GM21717 (cell line): ENCODE data around the gene TTLL11.
"Not testable (repeated sequence)": the region's sequence is repeated elsewhere in the genome, so short reads cannot be mapped to it uniquely, and the experiment has no call there.

ENCODE experiments used
- ATAC-seq: cut with Tn5 transposase; IDR thresholded peaks from one replicate; pipeline ENCODE4 v1.9.1; 2021; ENCODE audit warnings: mild to moderate bottlenecking, moderate library complexity; ENCODE audit not compliant: unreplicated experiment

TTLL11 gene

GRCh38 chr9:122085260-122085659 lies 7.8 kb downstream of the TTLL11 start:
- ATAC-seq: no peak

DNA sequence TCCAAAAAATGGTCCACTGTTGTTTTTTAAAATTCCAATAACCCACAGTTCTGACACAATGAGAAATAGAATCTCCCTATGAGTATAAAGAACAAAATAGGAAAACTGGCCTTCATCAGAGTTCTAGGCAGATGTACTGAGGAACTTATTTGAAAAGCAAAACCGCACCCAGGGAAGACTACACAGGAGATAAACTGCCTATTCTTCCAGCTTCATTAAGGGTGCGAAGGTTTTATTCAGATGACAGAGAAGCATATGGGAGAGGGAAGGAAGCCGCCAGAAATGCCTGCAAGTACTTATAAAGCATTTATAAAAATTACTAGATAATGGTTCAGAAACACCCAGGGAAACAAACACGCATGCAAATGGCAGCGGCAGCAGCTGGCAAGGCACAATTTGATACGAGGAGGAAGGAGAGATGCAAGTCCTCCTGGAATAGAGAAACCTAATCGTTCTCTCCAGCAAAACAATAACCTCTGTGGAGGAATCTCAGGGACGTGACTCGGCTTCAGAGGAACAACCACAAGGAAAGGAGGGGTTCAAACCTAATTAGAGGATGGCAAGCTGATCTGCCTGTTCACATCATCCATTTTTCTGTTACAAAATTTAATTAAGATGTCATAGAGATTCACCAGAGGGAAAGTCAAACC lies 9.0 kb downstream of the TTLL11 start:
- ATAC-seq: no peak

DNA sequence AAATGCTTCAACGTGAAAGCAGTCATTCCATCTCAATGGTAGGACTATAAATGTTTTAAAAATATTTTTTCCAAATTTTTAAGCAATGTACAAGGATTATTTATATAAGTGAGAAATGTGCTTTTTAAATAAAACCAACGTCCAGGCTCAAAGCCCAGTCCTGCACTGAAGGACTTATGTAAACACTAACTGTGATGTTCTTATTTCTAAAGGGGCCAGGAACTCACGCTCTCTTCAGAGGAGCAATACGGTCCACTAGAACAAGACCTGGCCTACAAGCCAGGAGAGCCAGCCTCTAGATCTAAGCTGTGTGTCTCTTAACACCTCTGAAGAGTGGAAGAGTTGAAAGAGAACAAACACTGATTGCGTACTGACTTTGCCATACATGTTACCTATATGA lies 12.1 kb downstream of the TTLL11 start:
- no peak for ATAC-seq

DNA sequence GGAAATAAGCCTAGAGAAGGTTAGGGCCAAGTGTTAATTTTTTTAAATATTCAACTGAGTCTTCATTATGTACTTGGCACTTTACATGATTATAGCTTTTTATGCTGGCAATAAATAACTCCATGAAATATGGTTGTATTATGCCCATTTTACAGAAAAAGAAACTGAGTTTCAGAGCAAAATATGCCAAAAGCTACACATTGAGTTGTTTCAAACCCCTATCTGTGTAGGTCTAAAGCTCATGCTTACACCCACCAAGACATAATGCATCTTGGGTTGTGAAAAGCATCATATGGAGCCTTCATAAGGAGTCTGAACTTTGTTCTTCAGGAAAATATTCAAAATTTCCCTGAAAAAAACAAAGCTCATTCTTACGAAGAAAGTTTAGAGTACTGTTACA lies 14.6 kb downstream of the TTLL11 start:
- ATAC-seq: no peak

DNA sequence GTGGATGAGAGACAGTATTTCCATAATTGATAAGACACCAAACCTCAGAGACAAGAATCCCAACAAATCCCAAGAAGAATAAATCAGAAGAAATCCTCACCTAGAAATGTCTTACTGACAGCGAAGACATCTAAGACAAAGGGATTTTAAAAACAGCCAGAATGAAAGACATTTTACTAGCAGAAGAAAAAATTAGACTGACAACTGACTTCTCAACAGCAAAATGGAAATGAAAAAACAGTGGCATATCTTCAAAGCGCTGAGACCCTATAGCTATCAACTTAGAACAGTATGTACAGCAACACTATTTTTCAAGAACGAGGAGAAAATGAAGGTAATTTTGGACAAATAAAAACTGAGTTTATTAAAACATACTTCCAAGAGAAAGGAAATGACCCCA lies 16.3 kb downstream of the TTLL11 start:
- ATAC-seq: no peak

- no peak for ATAC-seq
Measured at GRCh38 chr9:122076117-122076516, 17.0 kb downstream of the TTLL11 start.

DNA sequence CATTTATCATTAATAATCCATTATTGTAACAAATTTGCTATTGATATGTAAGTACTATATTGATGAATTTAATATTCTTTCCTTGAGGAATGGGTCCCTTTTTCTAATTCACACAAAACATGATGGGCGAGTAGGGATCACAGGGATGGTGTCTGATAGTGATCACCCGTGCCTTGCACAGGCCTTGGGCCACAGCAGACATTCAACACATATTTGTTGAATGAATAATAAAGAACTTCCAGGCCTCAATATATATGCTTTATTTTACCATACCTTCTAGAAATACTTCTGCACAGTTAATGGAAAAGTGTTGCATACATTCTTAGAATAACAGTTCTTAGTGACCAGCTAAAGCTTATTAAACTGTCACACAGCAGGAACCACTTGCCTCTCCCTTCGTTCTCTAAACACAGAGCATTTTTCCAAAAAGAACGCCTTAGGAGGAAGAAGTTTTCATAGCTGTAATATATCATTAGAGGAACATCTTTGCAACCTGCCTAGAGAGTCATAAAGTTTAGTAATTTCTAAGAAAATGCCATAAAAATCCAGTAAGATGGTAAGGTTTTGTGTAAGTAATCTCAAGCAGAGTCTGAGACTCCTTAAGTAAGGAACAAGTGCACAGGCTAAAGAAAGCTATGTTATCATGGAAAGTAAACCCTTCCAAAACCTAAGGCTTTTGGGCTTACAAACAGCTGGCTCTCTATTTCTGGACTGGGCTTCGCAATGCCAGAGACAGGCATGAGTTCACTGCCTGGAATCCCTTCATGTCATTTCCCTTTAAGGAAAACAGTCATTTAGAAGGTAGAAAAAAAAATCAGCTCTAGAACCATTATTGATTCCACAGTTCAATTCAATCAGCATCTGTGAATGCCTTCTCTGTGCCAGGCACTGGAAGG lies 17.7 kb downstream of the TTLL11 start:
- ATAC-seq: no peak

DNA sequence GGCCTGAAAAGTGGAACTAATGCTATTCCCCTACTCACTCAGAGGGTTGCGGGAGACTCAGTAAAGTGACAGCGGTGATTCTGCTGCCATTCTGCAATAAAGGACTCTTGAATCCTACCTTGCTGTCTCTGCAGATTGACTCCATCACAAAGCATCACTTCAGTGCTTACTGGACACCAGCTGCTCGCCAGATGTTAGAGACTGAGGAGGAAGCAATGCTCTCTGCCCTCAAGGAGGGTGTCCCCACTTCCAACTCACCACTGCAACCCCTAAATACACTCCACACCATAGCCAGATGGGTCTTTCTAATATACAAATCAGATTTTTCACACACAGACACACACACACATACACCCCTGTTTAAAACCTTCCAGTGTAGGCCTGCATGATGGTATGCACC lies 21.4 kb downstream of the TTLL11 start:
- ATAC-seq: no peak

DNA sequence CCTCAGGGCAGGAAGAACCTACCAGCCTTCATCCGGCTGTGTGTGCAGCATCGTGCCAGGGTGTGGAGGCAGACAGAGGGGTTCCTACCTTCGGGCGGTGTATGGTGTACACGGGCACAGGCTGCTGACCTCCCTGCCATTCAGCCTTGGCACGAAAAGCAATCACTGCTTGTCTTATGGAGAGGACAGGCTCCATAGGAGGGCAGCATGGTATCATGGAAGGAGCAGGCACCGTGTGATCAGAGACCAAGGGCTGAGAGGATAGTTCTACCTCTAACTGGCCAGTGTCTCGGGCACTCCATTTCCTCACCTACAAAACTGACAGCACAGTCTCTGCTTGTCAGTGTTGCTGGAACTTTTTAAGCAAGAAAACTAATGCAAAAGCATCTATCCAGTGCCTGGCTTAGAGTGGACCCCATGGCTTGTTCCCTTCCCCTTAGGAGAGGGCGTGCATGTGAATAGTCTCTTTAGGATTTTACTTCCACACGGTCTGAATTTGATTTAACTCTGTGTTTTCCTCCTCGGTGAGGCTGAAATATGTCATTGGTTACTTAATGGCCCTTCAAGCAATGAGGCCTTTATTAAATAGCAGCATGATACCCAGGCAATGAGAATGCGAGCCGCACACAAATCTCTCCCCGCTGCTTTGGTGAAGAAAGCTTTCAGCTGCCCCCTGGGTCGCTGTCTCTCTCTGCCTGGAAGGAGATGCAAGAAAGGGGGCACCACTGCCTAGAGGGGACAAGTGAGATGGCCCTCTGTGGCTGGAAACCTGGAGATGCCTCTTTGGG lies 22.2 kb downstream of the TTLL11 start:
- ATAC-seq: no peak

DNA sequence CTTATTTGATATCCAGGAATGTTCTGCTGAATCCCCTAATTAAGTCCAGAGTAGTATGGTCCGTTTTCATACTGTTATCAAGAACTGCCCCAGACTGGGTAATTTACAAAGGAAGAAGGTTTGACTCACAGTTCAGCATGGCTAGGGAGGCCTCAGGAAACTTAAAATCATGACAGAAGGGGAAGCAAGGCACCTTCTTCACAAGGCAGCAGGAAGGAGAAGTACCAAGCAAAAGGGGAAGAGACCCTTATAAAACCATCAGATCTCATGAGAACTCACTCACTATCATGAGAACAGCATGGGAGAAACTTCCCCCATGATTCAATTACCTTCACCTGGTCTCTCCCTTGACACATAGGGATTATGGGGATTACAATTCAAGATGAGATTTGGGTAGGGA lies 26.4 kb downstream of the TTLL11 start:
- not testable (repeated sequence) for ATAC-seq

DNA sequence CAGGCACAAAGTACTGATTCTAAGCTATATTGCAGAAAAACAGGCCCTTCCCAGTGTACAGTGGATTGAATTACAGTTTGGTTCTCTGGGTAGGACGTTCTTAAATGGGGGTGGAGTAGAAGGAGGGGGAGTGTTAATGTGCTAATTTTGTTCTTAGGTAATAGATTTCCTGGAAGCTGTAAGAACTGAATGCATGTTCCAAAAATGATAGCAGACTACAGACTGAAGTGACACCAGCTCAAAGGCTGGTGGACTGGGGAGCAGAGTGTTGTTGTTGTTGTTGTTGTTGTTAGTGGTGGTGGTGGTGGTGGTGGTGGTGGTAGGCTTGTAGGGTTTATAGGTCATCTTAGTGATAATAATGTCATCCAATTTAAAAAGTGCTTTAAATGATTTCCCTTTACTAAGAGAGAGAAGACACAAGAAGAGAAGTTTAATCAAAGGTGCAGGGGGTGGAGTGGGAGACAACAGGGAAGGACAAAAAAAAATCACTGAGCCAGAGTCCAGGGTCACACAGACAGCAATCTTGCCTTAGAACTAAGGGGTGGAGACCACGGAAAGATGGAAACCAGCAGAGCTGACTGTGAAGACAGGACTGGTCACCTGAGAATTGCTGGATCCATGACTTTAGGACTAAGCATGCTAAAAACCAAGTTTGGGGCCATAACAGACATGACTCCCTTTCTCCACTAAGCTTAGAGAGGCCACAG lies 27.0 kb downstream of the TTLL11 start:
- no peak for ATAC-seq

DNA sequence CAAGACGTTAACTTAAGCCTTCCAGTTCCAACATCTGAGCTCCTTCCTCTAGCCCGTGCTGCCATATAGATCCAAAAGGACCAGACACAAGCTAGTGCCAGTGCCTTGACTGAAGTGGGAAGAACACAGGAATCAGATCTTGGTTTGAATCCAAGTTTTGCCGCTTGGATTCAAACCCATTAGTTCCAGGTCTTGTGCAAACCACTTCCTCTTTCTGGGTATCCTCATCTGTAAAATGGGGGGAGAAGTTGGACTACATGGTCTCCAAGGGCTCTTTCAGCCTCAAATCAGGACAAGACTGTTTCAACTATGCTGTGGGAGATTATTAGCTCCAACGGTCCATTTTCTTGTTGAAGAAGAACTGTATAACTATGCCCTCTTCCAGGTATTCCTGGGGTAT lies 32.6 kb downstream of the TTLL11 start:
- ATAC-seq: no peak

- no peak for ATAC-seq
Measured at GRCh38 chr9:122059955-122060324, 33.2 kb downstream of the TTLL11 start.

DNA sequence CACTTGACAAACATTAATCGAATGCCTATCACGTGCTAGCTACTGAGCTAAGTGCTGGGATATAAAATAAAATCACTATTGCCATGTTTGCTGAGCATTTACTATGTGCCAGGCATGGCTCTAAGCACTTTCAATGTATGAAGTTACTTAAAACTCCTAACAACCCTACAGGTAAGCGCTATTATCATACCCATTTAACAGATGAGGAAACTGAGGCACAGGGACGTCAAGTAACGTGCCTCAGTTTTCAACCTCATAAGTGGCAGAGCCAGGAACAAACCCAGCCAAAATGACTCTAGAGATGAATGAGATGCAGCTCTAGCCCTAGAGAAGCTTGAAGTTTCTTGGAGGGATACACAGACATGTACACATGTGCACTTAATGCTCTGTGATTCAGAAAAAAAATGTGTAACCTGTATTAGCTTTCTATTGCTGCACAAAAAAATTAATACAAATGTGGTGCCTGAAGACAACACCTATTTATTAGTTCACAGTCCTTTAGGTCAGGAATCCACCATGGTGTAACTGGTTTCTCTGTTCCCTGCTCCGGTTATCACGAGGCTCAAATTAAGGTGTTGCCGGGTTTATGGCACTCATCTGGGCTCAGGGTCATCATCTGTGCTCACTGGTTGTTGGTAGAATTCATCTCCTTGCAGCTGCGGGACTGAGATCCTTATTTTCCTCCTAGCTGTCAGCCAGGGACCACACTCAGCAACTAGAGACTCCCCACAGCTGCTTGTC lies 33.7 kb downstream of the TTLL11 start:
- no peak for ATAC-seq

DNA sequence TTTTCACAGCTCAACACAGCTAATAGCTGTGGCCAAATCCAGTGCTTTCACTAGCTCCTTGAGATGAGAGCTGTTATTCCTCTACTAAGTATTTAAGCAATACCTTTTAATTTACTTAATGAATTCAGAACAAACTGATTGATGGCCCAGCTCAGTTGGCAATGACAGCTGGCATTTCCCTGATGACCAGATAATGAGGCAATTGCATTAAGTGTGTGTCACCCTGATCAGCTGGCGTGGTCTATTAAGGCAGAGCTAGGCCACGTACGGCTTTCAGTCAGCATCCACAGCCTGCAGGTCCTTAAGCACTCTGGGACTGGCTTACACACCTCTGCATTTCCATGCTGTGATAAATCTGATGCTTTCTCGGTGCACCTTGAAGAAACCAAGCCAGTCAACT lies 34.4 kb downstream of the TTLL11 start:
- no peak for ATAC-seq

- ATAC-seq: no peak
Measured at GRCh38 chr9:122058051-122058450, 35.1 kb downstream of the TTLL11 start.

- no peak for ATAC-seq
Measured at GRCh38 chr9:122057211-122057610, 35.9 kb downstream of the TTLL11 start.

DNA sequence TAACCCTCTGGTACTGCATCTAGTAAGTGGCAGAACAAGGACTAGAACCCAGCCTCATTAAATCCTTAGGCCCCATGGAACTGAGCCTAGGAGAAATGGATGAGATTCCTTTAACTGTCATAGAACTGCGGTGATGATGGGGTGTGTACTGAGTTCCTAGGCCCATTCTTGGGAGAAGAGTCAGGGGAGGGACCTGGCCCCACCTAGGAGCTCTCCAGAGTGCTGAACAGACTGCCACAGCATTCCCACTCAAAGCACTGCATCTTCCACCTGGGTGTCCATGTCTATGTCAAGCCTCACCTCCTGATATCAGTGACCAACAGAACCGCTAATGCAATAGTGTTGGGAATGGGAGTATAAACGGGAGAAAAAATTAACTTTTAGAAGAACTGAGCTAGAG lies 36.6 kb downstream of the TTLL11 start:
- no peak for ATAC-seq

GRCh38 chr9:122055701-122056100 lies 37.4 kb downstream of the TTLL11 start:
- ATAC-seq: no peak

- ATAC-seq: no peak
Measured at GRCh38 chr9:122053567-122054350, 39.3 kb downstream of the TTLL11 start.
